ENCODE measurements around the gene LAMTOR1.
"Not testable (repeated sequence)": the region's sequence is repeated elsewhere in the genome, so short reads cannot be mapped to it uniquely, and the experiment has no call there.

- not testable (repeated sequence) for TF ChIP-seq POLR2AphosphoS5 (IDR thresholded peaks at IDR 0.05; ENCODE audit: low read depth, low read length); TAF1 (IDR thresholded peaks at IDR 0.05; ENCODE audit: borderline replicate concordance, low read depth, low read length)
These were observed 32.4 kb upstream of the LAMTOR1 start, which contains the start of gene FOLR3 for GRCh38 chr11:72135473-72135872.
